ENCODE measurements around the gene ETV1.

The ETV1 gene

DNA sequence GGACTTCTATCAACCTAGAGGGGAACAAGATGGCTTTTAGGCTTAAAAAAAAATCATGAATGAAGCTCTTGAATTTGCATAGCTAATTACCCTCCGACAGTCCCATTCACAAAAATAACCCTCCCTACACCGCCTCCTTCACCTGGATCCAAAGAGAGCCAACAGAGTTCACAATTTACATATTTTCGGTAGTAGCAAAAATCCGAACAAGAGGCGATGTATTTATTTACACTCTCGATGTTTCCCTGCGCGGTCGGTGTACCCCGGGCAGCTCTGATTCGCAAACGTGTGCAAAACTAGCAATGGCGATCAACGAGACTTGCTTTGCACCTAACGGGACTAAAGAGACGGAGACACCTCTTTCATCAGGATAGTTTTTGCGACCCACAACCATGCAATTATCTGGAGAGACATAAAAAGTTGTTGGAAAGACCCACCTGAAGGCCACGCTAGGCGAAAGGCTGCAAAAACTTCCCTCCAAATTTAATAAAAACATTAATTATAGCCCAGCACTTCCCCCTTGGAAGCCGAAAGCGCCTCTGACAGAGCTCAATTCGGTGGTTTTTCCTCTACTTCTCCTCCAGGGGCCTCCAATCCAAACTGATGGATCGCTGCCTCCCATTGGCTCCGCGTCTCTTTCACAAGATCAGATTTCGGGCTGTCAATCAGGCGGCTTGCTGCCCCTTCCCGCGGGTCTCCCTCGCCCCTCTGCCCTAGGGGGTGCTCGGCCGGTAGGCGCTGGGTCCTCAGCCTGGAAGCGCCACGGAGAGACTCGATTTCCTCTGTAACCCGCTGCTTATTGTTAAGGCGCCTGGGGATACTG, at the start of gene ETV1:
Gene ETV1 (minus strand): TSS at position 541 of the 823 bp plus-strand sequence. CDS start 614 bp downstream, outside the sequence.
- DNase-seq = no peak

DNA sequence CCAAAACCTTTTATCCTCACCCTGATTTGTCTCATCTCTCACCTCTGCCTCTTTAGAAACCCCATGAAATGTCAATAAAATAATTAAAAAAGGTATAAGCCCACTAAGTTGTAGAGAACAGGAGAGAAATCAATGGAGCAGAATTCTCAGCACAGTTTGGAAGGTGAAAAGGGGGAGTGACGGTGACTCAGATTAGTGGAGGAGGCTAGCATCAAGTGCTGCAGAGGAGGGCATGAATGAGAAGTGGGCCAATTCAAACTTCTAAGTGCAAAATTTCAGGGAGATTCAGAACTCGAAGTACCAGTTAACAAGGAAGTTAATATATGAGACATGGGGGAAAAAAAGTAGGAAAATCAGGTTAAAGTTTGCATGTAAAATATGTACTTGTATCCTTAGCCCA, 34.9 kb upstream of the ETV1 start:
- DNase-seq = no peak

DNA sequence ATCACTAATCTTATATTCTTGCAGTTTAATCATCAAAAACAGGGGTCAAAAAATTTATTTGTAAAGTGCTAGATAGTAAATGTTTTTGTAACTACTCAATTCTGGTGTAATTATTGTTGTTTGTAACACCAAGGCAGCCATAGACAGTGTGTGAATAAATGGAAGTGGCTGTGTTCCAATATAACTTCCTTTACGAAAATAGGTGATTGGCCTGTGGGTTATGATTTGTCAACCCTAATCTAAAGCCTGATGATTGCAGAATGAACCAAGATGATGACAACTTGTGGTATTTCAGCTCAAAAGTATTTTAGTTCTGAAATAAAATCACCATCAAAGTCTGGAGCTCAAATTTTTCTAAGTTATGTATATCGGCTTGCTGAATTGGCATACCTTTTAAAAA, 34.4 kb upstream of the ETV1 start:
- DNase-seq = no peak

DNA sequence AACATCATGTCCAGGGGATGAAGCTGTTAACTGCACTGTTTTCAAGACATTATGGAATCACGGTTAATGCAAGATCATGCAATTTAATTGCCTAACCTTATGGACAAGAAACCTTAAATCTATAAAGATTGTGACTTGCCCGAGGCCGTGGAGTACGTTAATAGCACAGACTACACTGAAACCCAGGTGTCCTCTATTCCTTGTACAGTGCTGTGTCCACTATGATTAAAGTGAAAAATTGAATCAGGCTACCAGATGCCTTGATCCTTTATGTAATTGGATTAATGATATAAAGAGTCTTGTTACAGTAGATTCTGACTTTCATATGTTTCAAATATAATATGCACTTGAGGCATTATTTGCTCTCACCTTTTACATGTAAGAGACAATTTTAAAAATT, 33.9 kb upstream of the ETV1 start:
- DNase-seq = no peak

DNA sequence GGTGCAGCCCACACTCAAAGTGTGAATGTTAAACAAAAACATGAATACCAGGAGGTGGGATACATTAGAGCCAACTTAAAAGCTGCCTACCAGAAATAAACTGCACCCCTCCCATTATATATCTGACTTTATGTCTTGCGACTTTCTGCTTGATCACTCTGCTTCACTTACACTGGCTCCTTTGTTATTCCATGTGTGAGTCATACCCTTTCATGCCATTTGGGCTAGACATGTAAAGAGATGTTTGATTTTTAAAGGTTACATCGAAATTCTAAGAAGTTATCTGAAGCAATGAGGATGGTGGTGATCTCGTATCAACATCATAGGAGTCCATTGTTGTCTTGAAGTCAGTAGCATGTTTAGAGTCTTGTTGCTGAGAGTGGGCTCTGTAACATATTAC, 31.6 kb upstream of the ETV1 start:
- DNase-seq = no peak

DNA sequence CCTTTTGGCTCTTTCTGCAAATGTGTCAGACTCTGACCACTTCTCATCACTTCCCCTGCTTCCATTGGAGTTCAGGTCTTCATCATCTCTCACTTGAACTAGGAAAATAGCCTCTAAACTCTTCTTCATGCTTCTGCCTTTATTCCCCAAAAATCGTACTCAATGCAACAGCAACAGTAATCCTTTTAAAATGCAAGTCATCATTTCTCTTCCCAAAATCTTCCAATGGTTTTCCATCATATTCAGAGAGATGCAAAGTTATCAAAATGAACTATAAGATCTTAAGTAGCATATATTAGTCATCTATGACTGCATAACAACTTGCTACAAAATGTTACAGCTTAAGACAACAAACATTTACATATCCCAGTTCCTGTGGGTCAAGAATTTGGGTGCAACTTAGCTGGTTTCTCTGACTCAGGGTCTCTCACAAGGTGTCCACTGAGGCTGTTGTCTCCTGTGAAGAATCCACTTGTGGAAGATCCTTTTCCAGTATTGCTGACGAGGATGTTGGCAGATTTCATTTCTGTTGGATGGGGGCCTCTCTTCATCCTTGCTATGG, 31.0 kb upstream of the ETV1 start:
- DNase-seq = no peak

DNA sequence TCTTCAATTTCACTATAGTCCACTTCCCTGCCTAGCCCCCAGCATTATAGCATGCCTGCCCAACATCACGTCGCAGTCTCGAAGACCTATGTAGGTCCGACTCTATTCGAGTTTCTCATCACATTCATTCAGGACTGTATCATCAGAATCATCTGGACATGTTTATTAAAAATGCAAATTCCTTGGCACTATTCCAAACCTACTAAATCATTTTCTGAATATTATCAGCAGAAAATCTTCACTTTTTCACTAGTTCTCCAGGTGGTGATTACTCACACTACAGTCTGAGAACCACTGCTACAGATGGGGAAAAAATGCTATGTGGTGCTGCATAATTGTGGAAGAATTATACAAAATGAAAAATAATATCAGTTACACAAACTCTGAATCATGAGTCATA, 29.3 kb upstream of the ETV1 start:
- no peak for DNase-seq

DNA sequence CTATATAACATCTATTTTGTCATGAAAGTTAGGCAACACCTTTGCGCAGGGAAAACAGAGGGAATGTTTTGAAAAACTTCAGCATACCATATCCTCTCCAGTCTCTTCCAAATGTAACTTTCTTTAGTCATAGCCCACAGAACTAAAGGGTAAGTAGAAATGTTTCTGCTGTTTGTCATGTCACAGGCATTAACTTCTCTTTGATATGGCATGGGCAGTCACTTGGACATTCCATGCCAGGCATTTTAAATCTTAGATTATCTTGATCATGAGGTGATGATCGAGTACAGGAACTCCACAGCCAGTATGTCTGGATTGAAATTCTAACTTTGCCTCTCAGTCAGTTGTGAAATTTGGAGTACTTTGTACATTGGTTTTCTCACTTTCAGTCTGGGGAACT, 27.5 kb upstream of the ETV1 start:
- DNase-seq = no peak

DNA sequence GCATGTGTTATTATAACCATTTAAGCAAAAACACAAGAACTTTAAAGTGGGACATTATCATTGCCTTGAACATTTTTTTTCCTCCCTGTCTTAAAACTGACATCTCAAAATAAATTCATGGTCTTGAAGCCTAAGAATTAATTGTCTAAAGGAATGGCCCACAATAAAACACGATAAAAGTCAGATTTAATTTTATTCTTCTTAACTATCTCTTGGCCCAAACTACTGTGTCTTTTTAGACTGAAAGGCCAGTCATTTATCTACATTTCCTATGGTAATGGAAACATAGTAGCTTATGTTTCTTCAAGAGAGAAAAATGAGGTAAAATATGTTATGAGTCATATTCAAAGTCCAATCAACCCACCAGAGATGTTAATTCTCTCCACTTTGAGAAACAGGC, 24.4 kb upstream of the ETV1 start:
- DNase-seq = no peak

DNA sequence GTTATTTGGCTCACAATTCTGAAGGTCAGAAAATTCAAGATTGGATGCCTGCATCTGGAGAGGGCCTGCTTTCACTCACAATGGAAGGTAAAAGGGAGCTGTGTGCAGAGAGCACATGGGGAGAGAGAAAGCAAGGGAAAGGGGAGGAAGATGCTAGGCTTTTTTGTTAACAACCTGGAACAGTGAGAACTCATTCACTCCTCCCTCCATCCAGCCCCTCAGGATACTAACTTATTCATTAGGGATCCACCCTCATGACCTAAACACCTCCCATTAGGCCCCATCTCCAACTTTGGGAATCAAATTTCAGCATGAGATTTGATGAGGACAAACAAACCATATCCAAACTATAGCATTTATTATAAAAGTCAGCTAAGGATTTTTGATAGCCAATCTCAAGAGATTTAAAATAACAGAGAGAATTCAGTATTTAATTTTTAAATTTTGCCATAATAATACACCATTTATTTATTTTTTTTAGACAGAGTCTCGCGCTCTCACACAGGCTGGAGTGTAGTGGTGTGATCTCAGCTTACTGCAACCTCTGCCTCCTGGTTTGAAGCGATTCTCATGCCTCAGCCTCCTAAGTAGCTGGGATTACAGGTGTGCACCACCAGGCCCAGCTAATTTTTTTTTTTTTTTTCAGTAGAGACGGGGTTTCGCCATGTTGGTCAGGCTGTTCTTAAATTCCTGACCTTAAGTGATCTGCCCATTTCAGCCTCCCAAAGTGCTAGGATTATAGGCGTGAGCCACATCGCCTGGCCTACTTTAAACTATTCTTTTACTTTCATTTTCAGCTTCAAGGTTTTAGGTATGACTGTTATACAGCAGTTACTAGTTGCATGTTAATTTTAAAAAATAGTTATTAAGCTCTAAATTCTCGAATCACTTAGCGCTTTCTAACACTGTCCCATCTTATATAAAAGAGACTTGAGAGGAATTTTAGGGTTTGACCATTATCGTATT, 20.3 kb upstream of the ETV1 start:
- no peak for DNase-seq

DNA sequence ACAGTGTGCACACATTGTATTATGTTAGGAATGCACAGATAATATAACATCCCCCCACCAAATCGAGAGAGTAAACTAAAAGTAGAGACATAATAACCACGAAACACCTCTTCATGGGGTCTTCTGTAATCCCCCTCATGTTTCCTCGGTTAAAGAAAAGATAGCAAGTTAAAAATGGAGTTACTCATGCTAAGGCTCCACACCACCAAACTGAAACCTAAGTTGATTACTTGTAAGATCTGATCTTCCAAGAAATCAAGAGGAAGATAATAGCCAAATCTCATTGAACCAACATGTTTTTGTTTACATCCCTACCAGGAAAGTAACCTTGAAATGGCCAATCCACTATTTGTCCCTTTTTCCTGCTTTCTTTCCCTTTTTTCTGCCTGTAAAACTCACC, 11.7 kb upstream of the ETV1 start:
- no peak for DNase-seq

DNA sequence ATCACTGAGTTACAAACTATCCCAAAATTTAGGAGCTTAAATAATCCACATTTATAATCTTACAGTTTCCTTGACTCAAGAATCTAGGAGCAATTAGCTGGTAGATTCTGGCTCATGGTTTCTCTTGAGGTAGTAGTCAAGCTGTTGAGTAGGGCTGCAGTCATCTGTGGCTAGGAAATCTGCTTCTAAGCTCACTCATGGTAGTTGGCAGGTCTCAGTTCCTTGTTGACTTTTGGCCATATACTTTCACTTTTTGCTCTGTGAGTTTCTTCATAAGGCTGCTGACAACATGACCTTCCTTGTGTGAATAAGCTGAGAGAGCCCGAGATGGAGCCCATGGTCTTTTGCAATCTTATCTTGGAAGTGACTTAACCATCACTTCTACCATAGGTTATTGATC, 10.8 kb upstream of the ETV1 start:
- no peak for DNase-seq

DNA sequence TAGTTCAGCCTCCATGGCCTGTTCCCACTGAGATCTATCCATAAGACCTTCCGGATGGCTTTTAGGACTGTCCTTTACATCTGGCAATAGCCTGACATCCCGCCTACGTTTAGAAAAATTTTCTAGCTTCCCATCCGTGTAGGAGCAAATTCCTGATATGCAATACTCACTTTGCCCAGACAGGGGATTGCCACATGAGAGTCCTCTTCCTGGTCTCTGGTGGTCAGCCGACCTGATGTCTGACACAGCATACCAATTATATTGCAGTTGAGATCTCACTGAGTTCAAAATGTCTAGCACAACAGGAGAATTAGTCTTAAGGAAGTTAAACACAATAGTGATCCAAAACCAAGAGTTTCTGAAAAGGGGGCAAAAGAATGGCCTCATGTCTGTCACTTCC, 9.4 kb upstream of the ETV1 start:
- DNase-seq = no peak

DNA sequence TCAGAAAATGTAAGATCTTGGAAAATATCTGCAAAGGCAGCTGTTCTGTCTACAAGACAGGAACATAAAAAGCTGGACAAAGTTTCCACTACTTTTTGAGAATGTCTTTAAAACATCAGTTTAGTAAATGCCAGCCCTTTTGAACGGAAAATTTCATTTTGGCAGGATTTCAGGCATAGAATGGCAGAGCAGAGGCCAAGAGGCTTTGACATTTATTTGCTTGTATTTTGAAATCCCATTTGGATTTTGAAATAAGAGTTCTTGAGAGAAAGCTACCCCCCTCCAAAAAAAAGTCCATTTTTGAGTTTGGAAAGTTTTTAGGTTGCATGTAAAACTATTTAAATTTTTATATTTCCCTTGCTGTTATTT, 3.1 kb upstream of the ETV1 start:
- DNase-seq = no peak

DNA sequence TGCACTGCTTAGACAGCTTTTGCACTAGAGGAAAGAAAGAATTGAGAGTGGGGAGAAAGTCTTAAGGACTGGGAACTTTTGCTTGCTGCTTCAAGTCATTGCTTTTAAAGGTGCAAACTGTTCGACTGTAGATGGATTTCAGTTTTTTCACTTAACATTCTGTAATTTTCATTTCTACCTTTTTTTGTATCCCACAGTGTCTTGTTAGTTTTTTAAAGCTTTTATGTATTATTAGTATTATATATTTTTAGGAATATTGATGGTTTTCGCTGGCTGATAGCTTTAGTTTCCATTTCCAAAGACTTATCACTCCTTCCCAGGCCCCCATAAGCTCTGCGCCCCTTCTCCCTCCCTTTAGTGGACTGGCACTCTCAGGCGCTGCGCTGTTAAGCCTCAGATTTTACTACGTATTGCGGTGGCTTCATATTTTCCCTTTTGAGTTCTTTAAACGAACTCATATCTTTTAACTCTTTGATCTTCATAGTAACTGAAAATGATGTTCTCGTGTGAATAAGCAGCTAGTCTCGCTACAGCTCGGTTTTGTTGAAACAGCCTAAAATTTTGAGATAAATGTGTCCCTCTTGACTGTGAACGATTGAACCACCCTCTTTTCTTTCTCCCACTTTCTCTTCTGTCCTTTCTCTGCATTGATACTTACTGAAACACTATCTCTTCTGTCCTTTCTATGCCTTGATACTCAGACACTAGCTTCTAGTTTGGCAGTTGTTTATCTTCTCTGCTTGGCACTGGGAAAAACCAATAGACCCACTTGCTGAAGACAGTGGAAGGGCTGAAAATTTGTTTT, 2.5 kb upstream of the ETV1 start:
- DNase-seq = no peak

DNA sequence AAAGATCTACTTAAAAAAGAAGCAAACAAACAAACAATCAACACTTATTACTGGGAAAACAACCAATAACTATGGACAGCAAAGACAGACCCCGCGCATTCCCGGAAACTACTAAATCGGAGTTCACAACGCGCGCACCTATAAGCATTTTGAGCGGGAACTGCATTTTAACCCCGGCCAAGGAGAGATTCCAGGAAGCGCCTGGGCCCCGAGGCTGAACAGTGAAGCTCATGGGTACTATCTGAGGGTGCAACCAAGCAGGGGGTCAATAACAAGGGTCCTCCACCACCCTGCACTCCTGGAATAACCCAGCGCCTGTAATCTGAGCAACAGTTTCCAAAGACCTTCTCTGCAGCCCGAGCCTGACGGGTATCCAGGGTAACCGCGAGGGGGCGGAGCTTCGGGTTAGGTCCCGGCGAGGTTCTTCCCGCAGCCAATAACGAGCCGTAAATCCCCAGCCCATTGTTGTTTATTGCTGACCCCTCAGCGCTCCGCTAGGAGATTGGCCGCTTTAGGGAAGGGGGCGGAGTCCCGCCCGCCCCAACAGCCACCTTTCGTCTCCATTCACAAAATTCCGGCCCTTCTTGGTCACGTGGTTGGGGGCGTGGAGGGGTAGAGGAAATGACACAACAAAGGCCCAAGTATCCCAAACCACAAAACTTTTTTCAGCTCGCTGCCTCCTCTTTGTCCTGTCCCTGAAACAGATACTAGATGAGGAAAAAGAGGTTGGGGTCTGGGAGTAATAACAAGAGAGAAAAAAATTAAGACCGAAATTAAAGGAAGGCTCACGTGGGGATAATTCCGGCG, 1.7 kb upstream of the ETV1 start:
- no peak for DNase-seq

DNA sequence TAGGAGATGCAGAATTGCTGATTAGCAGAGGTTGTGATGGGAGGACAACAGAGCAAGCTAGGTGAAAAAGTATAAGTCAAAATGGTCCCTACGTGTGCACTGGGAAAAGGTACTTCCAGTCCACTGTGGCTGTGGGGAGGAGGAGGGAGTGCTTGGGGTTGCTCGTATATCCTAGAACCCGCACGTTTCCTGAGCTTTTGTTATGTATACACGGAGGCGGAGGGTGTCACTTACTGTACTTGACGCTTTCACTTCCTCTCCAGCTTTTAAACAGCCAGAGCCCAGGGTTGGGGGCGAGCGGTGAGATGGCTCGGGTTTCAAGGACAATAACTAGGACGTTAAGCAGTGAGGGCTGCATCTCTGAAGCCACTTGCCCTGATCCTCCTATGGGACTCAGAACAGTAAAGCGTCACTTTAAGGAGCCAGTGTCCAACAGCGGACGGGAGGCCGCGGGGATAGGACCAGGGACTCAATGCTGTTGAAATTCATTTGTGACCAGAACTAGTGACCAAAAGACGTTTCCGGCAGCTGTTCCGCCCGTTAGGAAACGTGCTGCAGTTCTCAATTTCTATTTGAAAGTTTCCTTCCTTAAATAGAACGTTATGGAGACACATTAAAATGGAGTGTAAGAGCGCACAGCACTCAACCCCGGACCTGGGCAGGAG, 985 bp upstream of the ETV1 start:
- DNase-seq = no peak

DNA sequence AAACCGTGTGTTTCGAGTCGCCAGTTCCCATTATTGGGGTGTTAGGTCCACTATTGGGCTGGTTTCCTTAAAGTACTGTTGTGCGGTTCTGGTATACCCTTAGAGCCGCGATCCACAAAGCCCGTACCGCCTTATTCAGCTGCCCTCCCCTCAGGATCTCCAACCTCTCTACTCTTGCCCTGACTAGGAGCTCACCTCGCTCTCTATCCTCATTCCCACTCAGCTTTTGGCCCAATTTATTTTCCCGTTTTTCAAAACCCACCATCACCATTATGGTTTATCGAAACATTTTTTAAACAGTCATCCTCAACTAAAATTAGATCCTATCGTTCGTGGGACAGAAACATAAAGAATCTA, 461 bp upstream of the ETV1 start:
- DNase-seq = no peak

DNA sequence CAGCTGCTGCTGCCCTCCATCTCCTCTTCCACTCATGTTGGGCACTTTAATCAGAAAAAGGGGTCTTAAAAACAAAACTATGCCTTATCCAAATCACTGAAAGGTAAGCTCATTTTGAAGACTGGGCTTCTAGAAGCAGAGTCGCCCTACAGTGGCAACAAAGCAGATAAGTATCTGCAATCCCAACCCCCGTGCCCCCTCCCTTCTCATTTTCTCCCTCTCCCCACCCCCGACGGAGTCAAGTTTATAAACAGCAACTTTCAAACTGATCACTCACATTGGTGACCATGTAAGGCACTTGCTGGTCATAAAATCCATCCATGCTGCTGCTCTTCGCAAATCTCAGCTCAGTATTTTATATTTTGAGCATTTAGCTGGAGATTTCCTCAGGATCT, 738 bp downstream of the ETV1 start:
- no peak for DNase-seq

DNA sequence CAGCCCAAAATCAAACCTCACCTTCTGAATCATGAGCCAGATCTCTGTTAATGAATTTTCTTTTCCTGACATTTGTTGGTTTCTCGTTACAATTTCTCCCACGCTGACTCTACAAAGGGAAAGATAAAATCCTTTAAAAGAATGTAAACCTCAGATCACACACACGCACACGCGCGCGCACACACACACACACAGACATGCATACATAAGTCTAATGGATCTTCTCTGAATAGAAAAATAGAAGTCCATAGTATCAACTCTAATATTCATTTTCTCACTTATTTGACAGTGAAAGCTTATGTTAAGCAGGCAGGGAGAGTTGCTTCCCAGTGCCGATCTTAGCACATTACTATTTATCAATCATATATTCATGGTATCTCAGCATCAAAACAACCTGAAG, 1.4 kb downstream of the ETV1 start:
- DNase-seq = no peak

DNA sequence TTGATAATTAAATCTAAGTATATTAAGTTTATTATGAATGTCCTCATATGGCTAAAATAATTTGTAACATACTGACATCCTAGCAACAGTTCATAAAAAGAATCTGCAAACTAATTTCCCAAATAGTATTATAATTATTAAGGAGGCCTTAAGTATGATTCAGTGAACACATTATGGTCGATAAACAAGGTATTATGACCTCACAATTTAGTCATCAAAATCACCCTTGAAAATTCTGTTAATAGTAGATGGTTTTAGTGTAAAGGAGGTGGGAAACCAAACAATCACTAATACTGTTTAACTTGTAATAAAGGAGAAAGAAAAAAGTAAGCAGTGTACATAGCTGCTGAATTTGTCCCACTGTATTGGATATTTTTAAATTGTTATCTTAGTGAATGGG, 2.1 kb downstream of the ETV1 start:
- no peak for DNase-seq

DNA sequence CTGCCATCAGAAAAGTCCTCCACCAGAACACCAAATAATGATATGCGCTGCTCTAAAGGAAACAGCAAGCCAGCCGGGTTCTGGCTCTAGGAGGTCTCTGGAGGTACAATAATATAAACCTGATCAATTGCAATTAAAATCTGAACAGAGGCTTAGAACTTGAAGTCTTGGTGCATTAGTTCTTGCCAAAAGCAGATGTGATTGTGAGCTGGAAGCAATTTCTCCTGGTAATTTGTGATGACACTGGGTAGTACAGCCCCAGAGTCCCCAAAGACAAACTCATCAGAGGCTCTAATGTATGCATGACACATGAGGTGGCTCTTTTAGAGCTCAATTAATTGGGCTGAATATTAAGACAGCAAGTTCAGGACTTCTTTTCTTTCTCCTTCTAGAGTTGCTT, 3.3 kb downstream of the ETV1 start:
- no peak for DNase-seq

Data from activated naive CD4-positive, alpha-beta T cell (primary cell).